VCaP (cell line): ENCODE data around the gene PGD.

Source experiments
- H3K27ac ChIP-seq: fragments of 450-650 bp; 2 replicates; pipeline ENCODE4 v1.5.1; 2017
- CTCF ChIP-seq: fragments of 450-650 bp; conservative IDR thresholded peaks from 2 replicates; pipeline ENCODE4 v1.5.1; 2017; ENCODE audit warnings: mild to moderate bottlenecking, moderate library complexity

Gene PGD

GRCh38 chr1:10430216-10431069 is 31.6 kb downstream of the PGD start, which contains the start of gene CENPS:
CENPS (plus strand) TSS chr1:10430433; CDS start chr1:10430518, 85 bp downstream.
- peak within 1 kb of the TSS; percentile 66 for H3K27ac ChIP-seq
- TF ChIP-seq CTCF, result peak; percentile 95

- no peak for TF ChIP-seq CTCF
- H3K27ac ChIP-seq, result peak overlapping the region; percentile 66
Observed at GRCh38 chr1:10431070-10431730, 32.3 kb downstream of the PGD start.

GRCh38 chr1:10432910-10433700 is 34.2 kb downstream of the PGD start:
- no peak overlapping the region for H3K27ac ChIP-seq
- no peak for TF ChIP-seq CTCF

- H3K27ac ChIP-seq, result no peak overlapping the region
Observed at GRCh38 chr1:10433790-10434189, 34.9 kb downstream of the PGD start.

DNA sequence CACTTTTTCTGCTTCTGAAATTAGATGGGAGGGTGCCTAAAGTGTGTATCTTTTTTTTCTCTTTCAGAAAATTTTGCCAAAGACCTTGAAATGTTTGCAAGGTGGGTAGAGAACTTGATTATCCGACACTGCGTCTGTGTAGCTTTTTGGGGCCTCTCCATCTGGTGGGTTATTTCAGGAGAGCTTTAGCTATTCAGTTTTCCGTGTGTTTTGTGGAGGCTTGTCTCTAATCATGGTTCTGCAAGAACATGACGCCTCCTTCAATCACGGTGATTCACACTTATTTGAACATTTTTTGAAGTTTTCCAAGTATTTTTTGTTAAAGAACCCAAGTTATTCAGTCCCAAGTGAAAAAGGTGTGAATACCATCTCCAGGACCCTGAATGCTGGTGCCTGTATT is 35.7 kb downstream of the PGD start:
- no peak overlapping the region for H3K27ac ChIP-seq
- no peak for TF ChIP-seq CTCF

More at GRCh38 chr1:10433790-10434189, 34.9 kb downstream of the PGD start:
- no peak for TF ChIP-seq CTCF

DNA sequence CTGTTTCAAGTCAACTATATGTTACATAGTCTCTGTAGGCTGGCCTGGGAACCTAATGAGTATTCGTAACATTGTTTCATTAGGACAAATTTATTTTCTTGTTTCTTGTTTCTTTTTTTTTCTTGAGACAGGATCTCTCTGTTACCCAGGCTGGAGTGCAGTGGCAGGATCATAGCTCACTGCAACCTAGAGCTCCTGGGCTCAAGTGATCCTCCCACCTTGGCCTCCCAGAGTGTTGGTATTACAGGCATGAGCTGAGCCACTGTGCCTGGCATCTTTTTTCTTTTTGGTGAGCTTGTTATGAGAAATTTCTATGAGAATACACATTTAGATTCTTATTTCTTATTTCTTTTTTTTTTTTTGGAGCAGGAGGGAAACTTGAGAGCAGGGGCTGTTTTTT is 38.2 kb downstream of the PGD start:
- TF ChIP-seq CTCF, result no peak
- no peak overlapping the region for H3K27ac ChIP-seq

- H3K27ac ChIP-seq, result peak overlapping the region; percentile 46
- no peak for TF ChIP-seq CTCF
Observed at GRCh38 chr1:10438677-10439163, 39.9 kb downstream of the PGD start.
